Breast epithelium (tissue), 4 donors: Measurements from ENCODE around the gene GPR85. TPM values are rescaled to one million over a fixed set of nuclear protein-coding genes. Genes with fewer than 3 reads are reported as not detected.

Experiments
- DNase-seq, 2 donors: peaks; one replicate each; pipeline ENCODE4 v3.0.0-alpha.2; 2019; ENCODE audit warnings: low spot score in 2 of 2
- H3K27ac ChIP-seq, 2 donors: fragments of 200-600 bp; sonication (generic) in 1 of 2; one replicate each; pipeline ENCODE4 v1.5.1; 2016 to 2019; ENCODE audit warnings: mild to moderate bottlenecking in 1 of 2
- H3K27me3 ChIP-seq, 2 donors: fragments of 200-600 bp; sonication (generic) in 1 of 2; one replicate each; pipeline versions ENCODE4 v1.5.1 to v1.6.0; 2017 to 2019; ENCODE audit warnings: control low read depth in 1 of 2, mild to moderate bottlenecking in 1 of 2
- H3K36me3 ChIP-seq: fragments of 200-600 bp; one replicate; pipeline ENCODE4 v1.5.1; 2019
- H3K4me1 ChIP-seq, 2 donors: fragments of 200-600 bp; sonication (generic); one replicate each; pipeline ENCODE4 v1.5.1; 2016 to 2019; ENCODE audit warnings: control low read depth in 1 of 2
- H3K4me3 ChIP-seq, 3 donors: fragments of 200-600 bp; sonication (generic); 1 replicate in 2 of 3; 2 replicates in 1 of 3; pipeline ENCODE4 v1.5.1; 2016 to 2019; ENCODE audit warnings: mild to moderate bottlenecking in 3 of 3, moderate library complexity in 2 of 3
- H3K9me3 ChIP-seq, 2 donors: fragments of 200-600 bp; sonication (generic) in 1 of 2; one replicate each; pipeline ENCODE4 v1.5.1; 2016 to 2019; ENCODE audit warnings: control low read depth in 1 of 2
- POLR2A ChIP-seq: fragments of 450-650 bp; IDR thresholded peaks from one replicate; pipeline ENCODE4 v1.6.1; 2016; ENCODE audit warnings: antibody characterized with exemption, mild to moderate bottlenecking, moderate library complexity
- POLR2AphosphoS5 ChIP-seq, 3 donors: sonication (generic); formaldehyde crosslinking; IDR thresholded peaks; one replicate each; pipeline ENCODE4 v1.6.1; 2017; ENCODE audit warnings: antibody characterized with exemption in 3 of 3
- intact Hi-C: fragments of 100-400 bp; cut with DNase I; formaldehyde crosslinking; loops from one replicate; pipeline ENCODE4 v1.15.1; 2023; ENCODE audit warnings: low total_unique reads
- total RNA-seq, 3 donors: library from RNA; depleted of rRNA; stranded (reverse); fragments of >200 nt; gene quantifications; one replicate each; pipeline ENCODE4 v1.1.0, GENCODE V29; 2016
- TF ChIP-seq, protein P1 (sequence below), 3 donors: fragments of 450-650 bp; IDR thresholded peaks; one replicate each; pipeline ENCODE4 v1.5.1; 2016 to 2017; ENCODE audit warnings: antibody characterized with exemption in 3 of 3, mild to moderate bottlenecking in 3 of 3, moderate library complexity in 3 of 3

The GPR85 gene
- total RNA-seq, 3 donors from 2014 or later: 0.29 to 1.6 (median 0.33) TPM

DNA sequence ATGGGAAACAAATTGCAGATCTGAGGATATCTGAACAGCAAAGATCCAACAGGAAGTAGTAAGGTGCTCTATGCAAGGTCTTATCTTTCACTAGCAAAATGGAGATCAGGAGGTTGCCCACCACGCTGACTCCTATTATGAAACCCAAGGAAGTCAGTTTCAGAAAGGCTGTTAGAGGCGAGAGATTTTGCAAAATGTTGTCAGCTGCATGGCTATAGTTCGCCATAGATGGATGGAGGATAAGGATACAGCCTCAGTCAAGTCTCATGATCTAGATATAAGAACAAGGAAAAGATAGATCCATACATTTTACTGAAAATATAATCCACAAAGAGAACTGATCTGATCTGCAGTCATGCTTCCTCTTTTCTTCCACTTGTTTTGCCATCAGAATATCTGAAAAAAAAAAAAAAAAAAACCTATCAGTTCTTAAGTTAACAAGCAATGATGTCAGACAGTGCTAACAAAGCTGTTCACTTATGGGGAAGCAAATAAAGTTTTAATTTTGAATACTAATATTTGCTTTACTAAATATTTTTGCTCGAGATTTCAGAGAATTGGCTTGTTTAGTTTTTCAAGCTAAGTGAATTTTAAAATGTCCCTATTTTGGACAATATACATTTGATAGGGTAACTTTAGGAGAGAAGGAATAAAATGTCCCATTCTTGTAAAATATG is 2.0 kb downstream of the GPR85 start:
- Histone ChIP-seq H3K36me3 (no peaks in the 10 kb centered on the region), H3K9me3 (no peaks in the 10 kb centered on the region), H3K4me3 (no peak overlapping the region), H3K27me3 (peaks cover 0 to 9% of the 10 kb centered on the region in 2 donors), H3K27ac (no peak overlapping the region), H3K4me1 (peaks cover 0 to 4% of the 10 kb centered on the region in 2 donors)
- no peak for DNase-seq
- no peak for TF ChIP-seq POLR2AphosphoS5 (IDR thresholded peaks at IDR 0.05)
- TF ChIP-seq POLR2A: no peak
- TF ChIP-seq, protein P1, sequence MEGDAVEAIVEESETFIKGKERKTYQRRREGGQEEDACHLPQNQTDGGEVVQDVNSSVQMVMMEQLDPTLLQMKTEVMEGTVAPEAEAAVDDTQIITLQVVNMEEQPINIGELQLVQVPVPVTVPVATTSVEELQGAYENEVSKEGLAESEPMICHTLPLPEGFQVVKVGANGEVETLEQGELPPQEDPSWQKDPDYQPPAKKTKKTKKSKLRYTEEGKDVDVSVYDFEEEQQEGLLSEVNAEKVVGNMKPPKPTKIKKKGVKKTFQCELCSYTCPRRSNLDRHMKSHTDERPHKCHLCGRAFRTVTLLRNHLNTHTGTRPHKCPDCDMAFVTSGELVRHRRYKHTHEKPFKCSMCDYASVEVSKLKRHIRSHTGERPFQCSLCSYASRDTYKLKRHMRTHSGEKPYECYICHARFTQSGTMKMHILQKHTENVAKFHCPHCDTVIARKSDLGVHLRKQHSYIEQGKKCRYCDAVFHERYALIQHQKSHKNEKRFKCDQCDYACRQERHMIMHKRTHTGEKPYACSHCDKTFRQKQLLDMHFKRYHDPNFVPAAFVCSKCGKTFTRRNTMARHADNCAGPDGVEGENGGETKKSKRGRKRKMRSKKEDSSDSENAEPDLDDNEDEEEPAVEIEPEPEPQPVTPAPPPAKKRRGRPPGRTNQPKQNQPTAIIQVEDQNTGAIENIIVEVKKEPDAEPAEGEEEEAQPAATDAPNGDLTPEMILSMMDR (IDR thresholded peaks at IDR 0.05): no peak
- intact Hi-C loops: no loop called here

DNA sequence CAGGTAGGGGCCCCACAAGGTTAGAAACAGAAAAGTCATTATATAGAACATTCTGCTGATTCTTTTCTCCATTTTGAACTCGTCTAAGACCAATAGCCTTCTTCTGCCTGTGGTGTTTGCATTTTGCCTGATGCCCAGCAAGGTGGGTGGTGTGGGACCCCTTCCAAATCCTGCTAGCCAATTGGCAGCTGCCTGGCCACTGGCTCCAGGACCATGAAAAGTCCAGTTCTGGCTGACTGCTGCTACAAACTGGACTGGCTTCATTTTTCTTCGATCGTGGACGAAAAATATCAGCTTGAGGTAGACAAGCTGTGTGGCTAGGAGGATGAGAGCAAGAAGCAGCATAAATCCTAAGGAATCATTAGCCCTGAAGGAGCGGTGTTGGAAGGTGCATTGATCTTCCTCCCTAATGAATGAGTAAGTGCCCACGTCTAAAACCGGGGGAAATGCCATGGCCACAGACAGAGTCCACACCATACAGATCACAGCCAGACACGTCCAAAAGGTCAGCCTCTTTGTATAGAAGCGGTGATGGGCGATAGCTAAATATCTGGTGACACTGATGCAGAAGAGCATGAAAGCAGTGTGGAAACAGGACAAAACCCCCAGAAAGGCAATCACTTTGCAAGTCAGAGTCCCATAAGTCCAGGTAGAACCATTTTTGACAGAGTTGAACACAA is 2.7 kb downstream of the GPR85 start:
- Histone ChIP-seq H3K9me3 (no peaks in the 10 kb centered on the region), H3K4me3 (no peak overlapping the region), H3K4me1 (peaks cover 0 to 4% of the 10 kb centered on the region in 2 donors), H3K36me3 (no peaks in the 10 kb centered on the region), H3K27ac (no peak overlapping the region), H3K27me3 (peaks cover 0 to 9% of the 10 kb centered on the region in 2 donors)
- TF ChIP-seq, protein P1 (IDR thresholded peaks at IDR 0.05): no peak
- no peak for TF ChIP-seq POLR2A
- intact Hi-C loops: no loop called here
- DNase-seq: no peak

GRCh38 chr7:113083132-113083815 is 3.4 kb downstream of the GPR85 start:
- DNase-seq: no peak
- no peaks in the 10 kb centered on the region for H3K36me3 ChIP-seq
- TF ChIP-seq, protein P1 (IDR thresholded peaks at IDR 0.05): no peak
- TF ChIP-seq POLR2A: no peak
- TF ChIP-seq POLR2AphosphoS5 (IDR thresholded peaks at IDR 0.05): no peak
- H3K27me3 ChIP-seq: peaks cover 0 to 9% of the 10 kb centered on the region in 2 donors
- H3K4me3 ChIP-seq: no peak overlapping the region
- intact Hi-C loops: no loop called here
- H3K9me3 ChIP-seq: no peaks in the 10 kb centered on the region
- peaks cover 0 to 4% of the 10 kb centered on the region in 2 donors for H3K4me1 ChIP-seq
- no peak overlapping the region for H3K27ac ChIP-seq

GRCh38 chr7:113078331-113078730 is 8.3 kb downstream of the GPR85 start:
- intact Hi-C loops: no loop called here
- DNase-seq: no peak
- Histone ChIP-seq H3K36me3 (no peaks in the 10 kb centered on the region), H3K27ac (no peak overlapping the region), H3K27me3 (no peaks in the 10 kb centered on the region), H3K4me1 (no peaks in the 10 kb centered on the region), H3K4me3 (no peak overlapping the region), H3K9me3 (no peaks in the 10 kb centered on the region)
- no peak for TF ChIP-seq POLR2A
- no peak for TF ChIP-seq POLR2AphosphoS5 (IDR thresholded peaks at IDR 0.05)
- TF ChIP-seq, protein P1 (IDR thresholded peaks at IDR 0.05): no peak

GRCh38 chr7:113076703-113077102 is 9.9 kb downstream of the GPR85 start:
- Histone ChIP-seq H3K27me3 (no peaks in the 10 kb centered on the region), H3K4me1 (no peaks in the 10 kb centered on the region), H3K9me3 (no peaks in the 10 kb centered on the region), H3K36me3 (no peaks in the 10 kb centered on the region), H3K4me3 (no peak overlapping the region), H3K27ac (no peak overlapping the region)
- TF ChIP-seq POLR2A (no peak), POLR2AphosphoS5 (IDR thresholded peaks at IDR 0.05) (no peak)
- TF ChIP-seq, protein P1 (IDR thresholded peaks at IDR 0.05): no peak
- intact Hi-C loops: no loop called here
- DNase-seq: no peak
